ENCODE data around the gene SLC25A22. TPM values are rescaled to one million over a fixed set of nuclear protein-coding genes. Genes with fewer than 3 reads are reported as not detected.
A peak's percentile ranks its signal among the peaks of the same experiment; 100 is the strongest.

SLC25A22 gene
- total RNA-seq, 1 donor from 2014 or later: 10.3 TPM

- H3K4me1 ChIP-seq: peaks cover 50% of the 10 kb centered on the region
- H3K27ac ChIP-seq: peak overlapping the region; percentile 96
- peak in 1 of 2 donors; percentile 95 for DNase-seq (ENCODE audit: extremely low spot score in 2 of 2)
- no peaks in the 10 kb centered on the region for H3K9me3 ChIP-seq
- peak overlapping the region; percentile 86 to 98 for H3K4me3 ChIP-seq
- intact Hi-C loops (cut with DNase I): loop anchor here (5.0 kb wide), 1 partner anchor 34 kb away; the partner anchor contains the start of genes POLR2L and TSPAN4
- peaks cover 0 to 28% of the 10 kb centered on the region in 2 donors for H3K36me3 ChIP-seq
- no peaks in the 10 kb centered on the region for H3K27me3 ChIP-seq
- TF ChIP-seq CTCF (IDR thresholded peaks at IDR 0.05) (no peak), POLR2A (IDR thresholded peaks at IDR 0.05) (no peak), POLR2AphosphoS5 (IDR thresholded peaks at IDR 0.05; ENCODE audit: insufficient read depth in 1 of 2, low read depth in 1 of 2) (no peak)
These were observed 10.6 kb upstream of the SLC25A22 start for GRCh38 chr11:808427-809286.

GRCh38 chr11:804599-804964, 6.5 kb upstream of the SLC25A22 start:
- no peaks in the 10 kb centered on the region for H3K9me3 ChIP-seq
- peaks cover 0 to 13% of the 10 kb centered on the region in 2 donors for H3K36me3 ChIP-seq
- no peaks in the 10 kb centered on the region for H3K27me3 ChIP-seq
- TF ChIP-seq CTCF (IDR thresholded peaks at IDR 0.05): no peak
- H3K4me1 ChIP-seq: peaks cover 27% of the 10 kb centered on the region
- H3K4me3 ChIP-seq: peak overlapping the region; percentile 49 to 54
- peak overlapping the region; percentile 88 for H3K27ac ChIP-seq
- intact Hi-C loops (cut with DNase I): no loop called here
- DNase-seq (ENCODE audit: extremely low spot score in 2 of 2): no peak

GRCh38 chr11:803770-804598, 5.9 kb upstream of the SLC25A22 start:
- Histone ChIP-seq H3K27me3 (no peaks in the 10 kb centered on the region), H3K9me3 (no peaks in the 10 kb centered on the region), H3K4me1 (peaks cover 27% of the 10 kb centered on the region), H3K4me3 (peak overlapping the region; percentile 49 to 54), H3K27ac (peak overlapping the region; percentile 88), H3K36me3 (peaks cover 0 to 13% of the 10 kb centered on the region in 2 donors)
- TF ChIP-seq CTCF (IDR thresholded peaks at IDR 0.05): no peak
- TF ChIP-seq POLR2A (IDR thresholded peaks at IDR 0.05): no peak
- no peak for TF ChIP-seq POLR2AphosphoS5 (IDR thresholded peaks at IDR 0.05; ENCODE audit: insufficient read depth in 1 of 2, low read depth in 1 of 2)
- DNase-seq (ENCODE audit: extremely low spot score in 2 of 2): no peak
- intact Hi-C loops (cut with DNase I): no loop called here

GRCh38 chr11:803467-803742, 5.3 kb upstream of the SLC25A22 start:
- Histone ChIP-seq H3K4me1 (peaks cover 25% of the 10 kb centered on the region), H3K36me3 (peaks cover 0 to 13% of the 10 kb centered on the region in 2 donors), H3K27me3 (no peaks in the 10 kb centered on the region), H3K9me3 (no peaks in the 10 kb centered on the region), H3K27ac (no peak overlapping the region), H3K4me3 (no peak overlapping the region)
- DNase-seq (ENCODE audit: extremely low spot score in 2 of 2): no peak
- intact Hi-C loops (cut with DNase I): no loop called here
- no peak for TF ChIP-seq POLR2A (IDR thresholded peaks at IDR 0.05)
- TF ChIP-seq CTCF (IDR thresholded peaks at IDR 0.05): no peak
